Measurements from ENCODE around the gene ZC2HC1C.

The ZC2HC1C gene

GRCh38 chr14:75069121-75069810 lies at the start of gene ZC2HC1C:
Gene ZC2HC1C (plus strand): TSS chr14:75069641. CDS start chr14:75070574, 933 bp downstream.
- ATAC-seq (peak; percentile 91), DNase-seq (peak; percentile 81)
- Mint-ChIP-seq H3K4me3 (no peak within 1 kb of the TSS), H3K36me3 (ENCODE audit: low read depth) (no peaks in the 10 kb centered on the region), H3K4me1 (peaks cover 6% of the 10 kb centered on the region), H3K27me3 (no peaks in the 10 kb centered on the region), H3K9me3 (no peaks in the 10 kb centered on the region), H3K27ac (no peak within 1 kb of the TSS)

- Mint-ChIP-seq H3K27ac (no peak overlapping the region), H3K36me3 (ENCODE audit: low read depth) (peaks cover 32% of the 10 kb centered on the region), H3K9me3 (no peaks in the 10 kb centered on the region), H3K4me1 (no peaks in the 10 kb centered on the region), H3K4me3 (no peak overlapping the region), H3K27me3 (no peaks in the 10 kb centered on the region)
- DNase-seq (no peak), ATAC-seq (no peak)
These were observed 46.8 kb upstream of the ZC2HC1C start for GRCh38 chr14:75022655-75023054.

- Mint-ChIP-seq H3K27me3 (no peaks in the 10 kb centered on the region), H3K9me3 (no peaks in the 10 kb centered on the region), H3K27ac (no peak overlapping the region), H3K36me3 (ENCODE audit: low read depth) (peaks cover 32% of the 10 kb centered on the region), H3K4me3 (no peak overlapping the region), H3K4me1 (no peaks in the 10 kb centered on the region)
- ATAC-seq (no peak), DNase-seq (no peak)
These were observed 46.3 kb upstream of the ZC2HC1C start for GRCh38 chr14:75023108-75023507.

GRCh38 chr14:75025082-75025481 lies 44.4 kb upstream of the ZC2HC1C start:
- no peak overlapping the region for H3K4me3 Mint-ChIP-seq
- peaks cover 22% of the 10 kb centered on the region for H3K36me3 Mint-ChIP-seq (ENCODE audit: low read depth)
- H3K27ac Mint-ChIP-seq: no peak overlapping the region
- ATAC-seq: no peak
- DNase-seq: no peak
- H3K4me1 Mint-ChIP-seq: no peaks in the 10 kb centered on the region
- H3K27me3 Mint-ChIP-seq: no peaks in the 10 kb centered on the region
- H3K9me3 Mint-ChIP-seq: no peaks in the 10 kb centered on the region

- no peak for ATAC-seq
- Mint-ChIP-seq H3K36me3 (ENCODE audit: low read depth) (peaks cover 26% of the 10 kb centered on the region), H3K27me3 (no peaks in the 10 kb centered on the region), H3K4me3 (no peak overlapping the region), H3K4me1 (no peaks in the 10 kb centered on the region), H3K27ac (no peak overlapping the region), H3K9me3 (no peaks in the 10 kb centered on the region)
- no peak for DNase-seq
These were observed 43.6 kb upstream of the ZC2HC1C start for GRCh38 chr14:75025876-75026275.

GRCh38 chr14:75030147-75030546 lies 39.3 kb upstream of the ZC2HC1C start:
- DNase-seq: no peak
- Mint-ChIP-seq H3K36me3 (ENCODE audit: low read depth) (peaks cover 31% of the 10 kb centered on the region), H3K9me3 (no peaks in the 10 kb centered on the region), H3K4me1 (no peaks in the 10 kb centered on the region), H3K27me3 (no peaks in the 10 kb centered on the region), H3K4me3 (no peak overlapping the region), H3K27ac (no peak overlapping the region)
- no peak for ATAC-seq

- Mint-ChIP-seq H3K9me3 (no peaks in the 10 kb centered on the region), H3K36me3 (ENCODE audit: low read depth) (peaks cover 40% of the 10 kb centered on the region), H3K27ac (no peak overlapping the region), H3K27me3 (no peaks in the 10 kb centered on the region), H3K4me1 (no peaks in the 10 kb centered on the region), H3K4me3 (no peak overlapping the region)
- ATAC-seq (no peak), DNase-seq (no peak)
These were observed 36.5 kb upstream of the ZC2HC1C start for GRCh38 chr14:75032939-75033338.

- Mint-ChIP-seq H3K27ac (no peak overlapping the region), H3K27me3 (no peaks in the 10 kb centered on the region), H3K4me3 (no peak overlapping the region), H3K36me3 (ENCODE audit: low read depth) (peaks cover 36% of the 10 kb centered on the region), H3K9me3 (no peaks in the 10 kb centered on the region), H3K4me1 (peaks cover 13% of the 10 kb centered on the region)
- DNase-seq (no peak), ATAC-seq (no peak)
These were observed 28.9 kb upstream of the ZC2HC1C start for GRCh38 chr14:75040507-75040906.

- Mint-ChIP-seq H3K4me1 (peaks cover 16% of the 10 kb centered on the region), H3K4me3 (no peak overlapping the region), H3K36me3 (ENCODE audit: low read depth) (peaks cover 35% of the 10 kb centered on the region), H3K9me3 (no peaks in the 10 kb centered on the region), H3K27ac (no peak overlapping the region), H3K27me3 (no peaks in the 10 kb centered on the region)
- DNase-seq (no peak), ATAC-seq (no peak)
These were observed 28.5 kb upstream of the ZC2HC1C start for GRCh38 chr14:75040959-75041358.

GRCh38 chr14:75041613-75042012 lies 27.8 kb upstream of the ZC2HC1C start:
- ATAC-seq (no peak), DNase-seq (no peak)
- no peak overlapping the region for H3K4me3 Mint-ChIP-seq
- no peak overlapping the region for H3K27ac Mint-ChIP-seq
- H3K9me3 Mint-ChIP-seq: no peaks in the 10 kb centered on the region
- peaks cover 37% of the 10 kb centered on the region for H3K36me3 Mint-ChIP-seq (ENCODE audit: low read depth)
- peaks cover 22% of the 10 kb centered on the region for H3K4me1 Mint-ChIP-seq
- no peaks in the 10 kb centered on the region for H3K27me3 Mint-ChIP-seq

- peaks cover 26% of the 10 kb centered on the region for H3K4me1 Mint-ChIP-seq
- ATAC-seq (no peak), DNase-seq (no peak)
- H3K36me3 Mint-ChIP-seq (ENCODE audit: low read depth): peaks cover 37% of the 10 kb centered on the region
- no peaks in the 10 kb centered on the region for H3K9me3 Mint-ChIP-seq
- no peak overlapping the region for H3K4me3 Mint-ChIP-seq
- H3K27me3 Mint-ChIP-seq: no peaks in the 10 kb centered on the region
- no peak overlapping the region for H3K27ac Mint-ChIP-seq
These were observed 27.4 kb upstream of the ZC2HC1C start for GRCh38 chr14:75042035-75042434.

GRCh38 chr14:75044322-75044721 lies 25.1 kb upstream of the ZC2HC1C start:
- DNase-seq (no peak), ATAC-seq (no peak)
- no peaks in the 10 kb centered on the region for H3K27me3 Mint-ChIP-seq
- H3K27ac Mint-ChIP-seq: no peak overlapping the region
- peaks cover 38% of the 10 kb centered on the region for H3K4me1 Mint-ChIP-seq
- no peak overlapping the region for H3K4me3 Mint-ChIP-seq
- peaks cover 42% of the 10 kb centered on the region for H3K36me3 Mint-ChIP-seq (ENCODE audit: low read depth)
- H3K9me3 Mint-ChIP-seq: no peaks in the 10 kb centered on the region

- Mint-ChIP-seq H3K4me3 (no peak overlapping the region), H3K27ac (no peak overlapping the region), H3K36me3 (ENCODE audit: low read depth) (peaks cover 47% of the 10 kb centered on the region), H3K27me3 (no peaks in the 10 kb centered on the region), H3K4me1 (peaks cover 43% of the 10 kb centered on the region), H3K9me3 (no peaks in the 10 kb centered on the region)
- ATAC-seq (no peak), DNase-seq (no peak)
These were observed 24.7 kb upstream of the ZC2HC1C start for GRCh38 chr14:75044752-75045151.

- peaks cover 45% of the 10 kb centered on the region for H3K36me3 Mint-ChIP-seq (ENCODE audit: low read depth)
- no peak overlapping the region for H3K27ac Mint-ChIP-seq
- H3K9me3 Mint-ChIP-seq: no peaks in the 10 kb centered on the region
- peaks cover 54% of the 10 kb centered on the region for H3K4me1 Mint-ChIP-seq
- DNase-seq (no peak), ATAC-seq (no peak)
- H3K27me3 Mint-ChIP-seq: peaks cover under 1% of the 10 kb centered on the region
- H3K4me3 Mint-ChIP-seq: no peak overlapping the region
These were observed 23.2 kb upstream of the ZC2HC1C start for GRCh38 chr14:75046275-75046674.

GRCh38 chr14:75046899-75047298 lies 22.5 kb upstream of the ZC2HC1C start:
- peaks cover 4% of the 10 kb centered on the region for H3K27me3 Mint-ChIP-seq
- DNase-seq: no peak
- no peak overlapping the region for H3K27ac Mint-ChIP-seq
- H3K4me1 Mint-ChIP-seq: peaks cover 58% of the 10 kb centered on the region
- no peak overlapping the region for H3K4me3 Mint-ChIP-seq
- H3K36me3 Mint-ChIP-seq (ENCODE audit: low read depth): peaks cover 47% of the 10 kb centered on the region
- no peaks in the 10 kb centered on the region for H3K9me3 Mint-ChIP-seq
- ATAC-seq: peak; percentile 72

GRCh38 chr14:75047506-75047905 lies 21.9 kb upstream of the ZC2HC1C start:
- ATAC-seq (no peak), DNase-seq (no peak)
- H3K27me3 Mint-ChIP-seq: peaks cover 4% of the 10 kb centered on the region
- H3K36me3 Mint-ChIP-seq (ENCODE audit: low read depth): peaks cover 42% of the 10 kb centered on the region
- no peaks in the 10 kb centered on the region for H3K9me3 Mint-ChIP-seq
- peaks cover 58% of the 10 kb centered on the region for H3K4me1 Mint-ChIP-seq
- no peak overlapping the region for H3K27ac Mint-ChIP-seq
- H3K4me3 Mint-ChIP-seq: no peak overlapping the region

All from activated naive CD8-positive, alpha-beta T cell treated with anti-CD3 and anti-CD28 coated beads, Interleukin-2, amount 50 U/mL, for 24 hours (primary cell).